HG03565 (cell line): ENCODE data around the gene ITM2C.

ENCODE experiments used
- ATAC-seq: cut with Tn5 transposase; IDR thresholded peaks from one replicate; pipeline ENCODE4 v1.9.1; 2021; ENCODE audit warnings: mild to moderate bottlenecking, moderate library complexity; ENCODE audit not compliant: unreplicated experiment

The ITM2C gene

DNA sequence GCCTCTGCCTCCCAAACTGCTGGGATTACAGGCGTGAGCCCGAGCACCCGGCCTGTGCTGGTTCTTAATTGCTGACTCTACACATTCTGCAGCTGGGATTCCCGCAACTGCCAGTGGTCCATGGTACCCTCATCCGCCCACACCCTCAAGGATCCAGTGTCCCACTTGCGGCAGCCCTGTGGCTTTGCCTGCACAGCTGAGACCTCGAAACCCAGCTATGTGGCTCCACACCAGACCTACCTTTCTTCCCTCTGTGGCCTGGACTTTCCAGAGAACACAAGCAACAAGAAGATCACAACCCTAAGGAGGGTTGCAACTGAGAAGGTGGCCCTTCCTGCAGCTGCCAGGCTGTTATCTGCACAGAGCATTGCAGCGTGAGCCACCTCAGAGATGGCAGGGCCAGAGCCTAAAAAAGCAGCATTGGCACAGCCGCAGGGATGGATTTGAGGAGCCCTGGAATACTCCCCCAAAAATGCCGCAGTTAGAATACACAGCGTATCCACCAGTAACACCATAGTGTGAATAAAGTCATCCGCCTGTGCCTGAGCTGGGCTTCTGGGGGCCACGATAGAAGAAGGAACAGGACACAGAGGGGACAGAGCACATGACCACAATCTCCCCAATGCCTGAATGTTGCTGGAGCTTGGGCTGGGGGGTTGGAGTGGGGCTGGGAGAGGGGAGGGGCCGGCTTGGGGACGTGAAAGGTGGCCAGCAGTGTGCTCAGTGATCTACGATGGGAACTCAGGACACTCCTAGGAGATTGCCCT is 58.4 kb downstream of the ITM2C start:
- no peak for ATAC-seq

- no peak for ATAC-seq
Measured at GRCh38 chr2:230924092-230924469, 59.3 kb downstream of the ITM2C start.

GRCh38 chr2:230924470-230925341 is 60.0 kb downstream of the ITM2C start, which contains the start of gene GPR55:
GPR55 (minus strand) TSS chr2:230925242; CDS start chr2:230910962, 14,280 bp downstream.
- peak; percentile 18 for ATAC-seq

- ATAC-seq, result peak; percentile 13
Measured at GRCh38 chr2:230925443-230925878, 60.7 kb downstream of the ITM2C start.

GRCh38 chr2:230925879-230926765 is 61.4 kb downstream of the ITM2C start:
- peak; percentile 30 for ATAC-seq

GRCh38 chr2:230927711-230928341 is 63.1 kb downstream of the ITM2C start:
- ATAC-seq, result no peak
